ENCODE data around the gene PRKN. TPM values are rescaled to one million over a fixed set of nuclear protein-coding genes. Genes with fewer than 3 reads are reported as not detected.
"Not testable (repeated sequence)": the region's sequence is repeated elsewhere in the genome, so short reads cannot be mapped to it uniquely, and the experiment has no call there.

PRKN gene
- polyA plus RNA-seq, 3 donors, result 0.41 to 16.8 (median 2.1) TPM

GRCh38 chr6:162684052-162684451, 43.5 kb downstream of the PRKN start:
- H3K27ac ChIP-seq (ENCODE audit: low read depth, low read length), result no peak overlapping the region
- 56 to 71% (median 64%) methylated on average over 1 of the region's 1 CpG for WGBS, 3 donors

- WGBS, 3 donors, result 60 to 76% (median 68%) methylated on average over 4 of the region's 4 CpGs
- no peak overlapping the region for H3K27ac ChIP-seq (ENCODE audit: low read depth, low read length)
Measured at GRCh38 chr6:162683135-162683534, 44.4 kb downstream of the PRKN start.

GRCh38 chr6:162681447-162681846, 46.1 kb downstream of the PRKN start:
- WGBS, 3 donors, result 26 to 80% (median 56%) methylated on average over 1 of the region's 1 CpG

GRCh38 chr6:162680871-162681270, 46.7 kb downstream of the PRKN start:
- no peak overlapping the region for H3K27ac ChIP-seq (ENCODE audit: low read depth, low read length)
- WGBS, 3 donors, result 63 to 85% (median 64%) methylated on average over 4 of the region's 4 CpGs

More at GRCh38 chr6:162681447-162681846, 46.1 kb downstream of the PRKN start:
- H3K27ac ChIP-seq (ENCODE audit: low read depth, low read length), result no peak overlapping the region

GRCh38 chr6:162680367-162680766, 47.2 kb downstream of the PRKN start:
- no peak overlapping the region for H3K27ac ChIP-seq (ENCODE audit: low read depth, low read length)

- no peak overlapping the region for H3K27ac ChIP-seq (ENCODE audit: low read depth, low read length)
- 89 to 96% (median 94%) methylated on average over 1 of the region's 1 CpG for WGBS, 3 donors
Measured at GRCh38 chr6:162679681-162680080, 47.9 kb downstream of the PRKN start.

GRCh38 chr6:162678896-162679295, 48.7 kb downstream of the PRKN start:
- 91 to 93% (median 92%) methylated on average over 7 of the region's 7 CpGs for WGBS, 3 donors
- not testable (repeated sequence) for H3K27ac ChIP-seq (ENCODE audit: low read depth, low read length)

GRCh38 chr6:162675503-162675902, 52.1 kb downstream of the PRKN start:
- no peak overlapping the region for H3K27ac ChIP-seq (ENCODE audit: low read depth, low read length)

- no peak overlapping the region for H3K27ac ChIP-seq (ENCODE audit: low read depth, low read length)
- 73 to 80% (median 73%) methylated on average over 3 of the region's 3 CpGs for WGBS, 3 donors
Measured at GRCh38 chr6:162674452-162674851, 53.1 kb downstream of the PRKN start.

- WGBS, 3 donors, result 94% methylated on average over 4 of the region's 4 CpGs
Measured at GRCh38 chr6:162671580-162672165, 55.9 kb downstream of the PRKN start.

GRCh38 chr6:162670345-162670744, 57.2 kb downstream of the PRKN start:
- no peak overlapping the region for H3K27ac ChIP-seq (ENCODE audit: low read depth, low read length)
- 25 to 95% (median 93%) methylated on average over 3 of the region's 3 CpGs for WGBS, 3 donors

More at GRCh38 chr6:162671580-162672165, 55.9 kb downstream of the PRKN start:
- H3K27ac ChIP-seq (ENCODE audit: low read depth, low read length), result no peak overlapping the region

- H3K27ac ChIP-seq (ENCODE audit: low read depth, low read length), result no peak overlapping the region
- 80 to 88% (median 86%) methylated on average over 2 of the region's 2 CpGs for WGBS, 3 donors
Measured at GRCh38 chr6:162666246-162666645, 61.3 kb downstream of the PRKN start.

GRCh38 chr6:162653808-162654207, 73.8 kb downstream of the PRKN start:
- 80 to 90% (median 86%) methylated on average over 2 of the region's 2 CpGs for WGBS, 3 donors
- no peak overlapping the region for H3K27ac ChIP-seq (ENCODE audit: low read depth, low read length)

- H3K27ac ChIP-seq (ENCODE audit: low read depth, low read length), result no peak overlapping the region
- 90 to 92% (median 90%) methylated on average over 3 of the region's 3 CpGs for WGBS, 3 donors
Measured at GRCh38 chr6:162651505-162651904, 76.1 kb downstream of the PRKN start.

- 64 to 82% (median 70%) methylated on average over 3 of the region's 3 CpGs for WGBS, 3 donors
- H3K27ac ChIP-seq (ENCODE audit: low read depth, low read length), result no peak overlapping the region
Measured at GRCh38 chr6:162649271-162649670, 78.3 kb downstream of the PRKN start.

GRCh38 chr6:162644153-162644552, 83.4 kb downstream of the PRKN start:
- whole genome bisulfite sequencing, 3 donors, result 77 to 84% (median 83%) methylated on average over 2 of the region's 2 CpGs

GRCh38 chr6:162640756-162641155, 86.8 kb downstream of the PRKN start:
- H3K27ac ChIP-seq (ENCODE audit: low read depth, low read length), result no peak overlapping the region

More at GRCh38 chr6:162644153-162644552, 83.4 kb downstream of the PRKN start:
- H3K27ac ChIP-seq (ENCODE audit: low read depth, low read length), result no peak overlapping the region

GRCh38 chr6:162639951-162640350, 87.6 kb downstream of the PRKN start:
- 57 to 82% (median 69%) methylated on average over 2 of the region's 2 CpGs for WGBS, 3 donors
- H3K27ac ChIP-seq (ENCODE audit: low read depth, low read length), result no peak overlapping the region

More at GRCh38 chr6:162640756-162641155, 86.8 kb downstream of the PRKN start:
- 93 to 96% (median 94%) methylated on average over 1 of the region's 1 CpG for WGBS, 3 donors

GRCh38 chr6:162638931-162639574, 88.5 kb downstream of the PRKN start:
- no peak overlapping the region for H3K27ac ChIP-seq (ENCODE audit: low read depth, low read length)
- WGBS, 3 donors, result 75 to 80% (median 79%) methylated on average over 7 of the region's 7 CpGs

GRCh38 chr6:162637317-162637716, 90.2 kb downstream of the PRKN start:
- WGBS, 3 donors, result 74 to 95% (median 93%) methylated on average over 2 of the region's 2 CpGs
- no peak overlapping the region for H3K27ac ChIP-seq (ENCODE audit: low read depth, low read length)

Data from adipose tissue (tissue), 3 donors.